GM21360 (cell line): Measurements from ENCODE around the gene RPL28.

ENCODE experiments used
- ATAC-seq: cut with Tn5 transposase; IDR thresholded peaks from one replicate; pipeline ENCODE4 v1.9.1; 2021; ENCODE audit warnings: mild to moderate bottlenecking, moderate library complexity; ENCODE audit not compliant: unreplicated experiment

RPL28 gene

DNA sequence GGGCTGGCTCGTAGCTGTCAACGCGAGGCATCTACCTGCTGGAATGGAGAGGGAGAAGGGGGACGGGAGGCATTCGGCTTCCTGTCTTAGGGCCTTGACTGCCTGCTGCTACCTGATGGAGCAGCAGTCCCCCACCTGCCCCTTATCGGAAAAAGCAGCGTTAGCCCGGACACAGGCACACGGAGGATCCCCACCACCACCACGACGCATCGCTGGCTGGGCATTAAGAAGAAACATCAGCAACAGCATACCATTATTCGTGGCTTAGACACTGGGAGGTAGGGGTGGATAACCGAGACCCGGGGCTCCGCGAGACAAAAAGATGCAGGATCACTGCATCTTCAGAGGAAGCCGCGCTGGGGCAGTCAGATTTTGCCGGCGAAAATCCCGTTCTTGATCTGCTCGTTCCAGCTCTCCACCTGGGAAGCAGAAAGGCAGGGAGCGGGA is 32.4 kb upstream of the RPL28 start:
- no peak for ATAC-seq

DNA sequence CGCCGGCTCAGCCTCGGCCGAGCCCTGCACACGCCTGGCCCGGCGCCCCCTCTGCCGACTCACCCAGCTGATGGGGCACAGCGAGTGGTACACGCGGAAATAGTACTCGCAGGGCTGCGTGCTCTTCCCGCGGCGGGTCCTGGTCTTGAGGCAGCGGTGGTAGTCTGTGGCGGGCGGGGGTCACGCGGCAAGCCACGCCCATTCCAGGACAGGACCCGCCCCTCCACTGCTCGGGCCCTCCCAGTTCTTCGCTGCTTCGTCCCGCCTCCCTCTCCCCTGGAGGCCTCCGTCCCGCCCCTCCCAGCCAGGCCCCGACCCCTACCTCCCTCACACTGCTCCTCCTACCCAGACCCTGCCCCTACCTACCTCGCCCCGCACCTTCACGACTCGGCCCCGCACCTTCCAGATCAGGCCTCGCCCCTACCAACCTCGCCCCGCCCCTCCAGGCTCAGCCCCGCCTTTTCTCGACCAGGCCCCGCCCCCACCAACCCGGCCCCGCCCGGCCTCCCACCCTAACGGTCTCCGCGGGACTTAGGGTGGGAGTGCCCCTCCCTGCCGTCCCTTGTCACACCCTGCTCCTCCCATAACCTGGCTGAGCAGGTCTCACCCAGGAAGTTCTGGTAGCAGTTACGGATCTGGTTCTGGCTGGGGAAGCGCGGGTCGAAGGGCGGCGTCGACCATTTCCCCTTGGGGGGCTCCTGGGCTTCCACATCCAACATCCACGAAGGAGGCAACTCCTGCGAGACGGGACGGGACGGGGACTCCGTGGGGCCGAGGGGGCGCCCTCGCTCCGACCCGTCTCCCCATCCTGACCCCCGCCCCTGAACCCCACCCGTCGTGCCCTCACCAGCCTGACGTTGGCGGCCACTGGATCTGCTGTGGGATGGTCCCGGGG is 31.7 kb upstream of the RPL28 start:
- no peak for ATAC-seq

DNA sequence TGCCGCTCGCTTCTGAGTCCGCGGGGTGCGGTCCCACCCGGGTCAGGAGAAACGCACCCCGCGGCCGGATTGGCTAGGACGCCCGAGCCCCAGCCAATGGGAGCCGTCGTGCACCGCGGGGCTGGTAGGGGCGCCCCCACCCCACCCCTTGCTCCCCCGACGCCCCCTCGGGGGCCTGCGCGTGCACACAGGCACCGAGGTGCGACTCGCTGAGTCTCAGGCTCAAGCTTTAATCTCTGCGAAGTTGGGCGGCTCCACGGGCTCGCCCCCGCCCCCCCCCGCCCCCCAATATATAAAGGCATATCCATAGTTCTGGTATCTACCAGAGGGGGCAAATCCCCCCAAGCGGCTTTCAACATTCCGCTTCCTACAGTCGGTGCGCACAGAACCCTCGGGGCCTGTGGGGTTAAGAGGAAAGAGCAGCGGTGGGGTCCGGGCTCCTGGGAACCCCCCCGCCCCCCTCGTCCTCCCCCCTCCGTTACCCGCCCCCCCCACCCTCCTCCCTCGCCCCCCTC is 31.0 kb upstream of the RPL28 start, which contains the start of gene COX6B2:
Gene COX6B2, minus strand, starts transcription at position 22 of the 515 bp plus-strand sequence. CDS start 198 bp downstream, outside the sequence.
- ATAC-seq = no peak

DNA sequence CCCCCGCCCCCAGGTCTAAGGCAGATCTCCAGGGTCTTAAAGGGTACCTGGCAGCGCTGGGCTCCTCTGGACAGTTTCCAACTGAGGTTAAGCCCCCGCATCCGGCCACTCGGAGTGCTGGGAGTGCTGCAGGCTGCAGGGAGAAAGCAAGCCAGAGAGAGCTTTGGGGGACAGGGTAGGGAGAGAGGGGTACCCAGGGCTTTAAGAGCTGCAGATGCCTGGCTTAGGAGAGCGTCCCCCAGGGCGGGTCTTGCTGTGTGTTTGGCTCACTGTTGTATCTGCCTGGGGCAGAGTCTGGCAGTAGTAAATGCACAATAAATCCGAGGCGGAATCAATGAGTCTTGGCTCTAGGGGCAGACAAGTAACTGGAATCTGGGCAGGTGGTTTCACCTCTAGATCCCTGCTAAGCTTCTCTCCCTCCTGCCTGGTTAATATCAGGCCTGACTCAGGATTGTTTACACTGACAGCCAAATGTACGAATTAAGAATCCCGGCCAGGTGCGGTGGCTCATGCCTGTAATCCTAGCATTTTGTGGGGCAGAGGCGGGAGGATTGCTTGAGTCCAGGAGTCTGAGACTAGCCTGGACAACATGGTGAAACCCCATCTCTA is 30.4 kb upstream of the RPL28 start:
- ATAC-seq = no peak

DNA sequence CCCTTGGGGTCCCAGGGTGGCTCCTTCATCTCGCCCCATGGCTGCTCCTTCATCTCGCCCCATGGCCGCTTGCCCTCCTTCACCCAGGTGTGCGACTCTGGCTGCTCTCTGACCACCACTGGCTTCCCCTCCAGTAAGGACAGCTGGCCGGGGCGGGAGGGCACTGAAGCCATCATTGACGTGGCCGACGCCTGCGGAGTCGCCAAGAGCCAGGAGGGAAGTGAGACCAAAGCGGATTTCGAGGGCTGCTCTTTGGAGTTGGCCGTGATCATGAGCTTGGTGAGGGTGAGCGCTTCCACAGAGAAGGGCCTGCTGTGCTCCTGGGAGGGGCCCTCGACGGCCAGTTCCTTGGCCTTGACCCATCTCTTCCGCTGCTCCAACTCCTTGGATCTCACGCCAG is 27.2 kb upstream of the RPL28 start:
- no peak for ATAC-seq

DNA sequence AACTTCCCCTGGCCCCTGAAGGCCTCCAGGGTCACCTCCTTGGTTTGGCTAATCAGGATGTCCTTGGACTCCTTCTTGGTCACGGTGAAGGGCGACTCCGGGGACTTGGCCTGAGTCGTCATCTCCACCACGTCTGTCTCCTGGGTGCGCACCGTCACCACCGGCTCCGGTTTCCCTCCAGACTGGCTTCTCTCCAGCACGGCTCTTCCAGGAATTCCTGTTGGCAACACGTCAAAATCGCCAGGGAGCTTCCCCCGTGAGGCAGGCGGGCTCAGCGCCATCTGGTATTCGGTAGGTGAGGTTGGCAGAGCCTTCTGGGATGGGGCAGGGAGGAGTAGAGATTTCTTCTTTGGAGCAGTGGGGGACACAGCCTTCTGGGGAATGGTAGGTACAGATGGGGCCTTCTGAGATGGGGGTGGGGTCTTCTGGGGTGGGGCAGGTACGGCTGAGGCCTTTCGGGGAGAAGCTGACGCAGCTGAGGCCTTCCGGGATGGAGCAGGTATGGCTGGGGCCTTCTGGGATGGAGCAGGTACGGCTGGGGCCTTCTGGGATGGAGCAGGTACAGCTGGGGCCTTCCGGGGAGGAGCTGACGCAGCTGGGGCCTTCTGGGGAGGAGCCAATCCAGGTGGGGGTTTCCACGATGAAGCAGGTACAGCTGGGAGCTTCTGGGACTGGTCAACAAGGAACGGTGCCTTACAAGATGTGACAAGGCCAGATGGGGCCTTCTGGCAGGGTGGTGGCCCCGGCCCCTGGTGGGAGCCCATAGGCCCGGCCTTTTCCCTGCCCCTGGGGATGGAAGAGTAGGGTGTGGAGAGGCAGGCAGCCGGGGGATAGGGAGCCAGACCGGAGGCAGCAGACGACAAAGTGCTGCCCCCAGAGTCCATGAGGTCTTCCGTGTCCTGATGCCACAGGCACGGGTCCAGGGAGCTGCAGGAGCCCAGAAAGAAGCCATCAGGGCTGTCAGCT is 26.5 kb upstream of the RPL28 start:
- ATAC-seq = no peak

DNA sequence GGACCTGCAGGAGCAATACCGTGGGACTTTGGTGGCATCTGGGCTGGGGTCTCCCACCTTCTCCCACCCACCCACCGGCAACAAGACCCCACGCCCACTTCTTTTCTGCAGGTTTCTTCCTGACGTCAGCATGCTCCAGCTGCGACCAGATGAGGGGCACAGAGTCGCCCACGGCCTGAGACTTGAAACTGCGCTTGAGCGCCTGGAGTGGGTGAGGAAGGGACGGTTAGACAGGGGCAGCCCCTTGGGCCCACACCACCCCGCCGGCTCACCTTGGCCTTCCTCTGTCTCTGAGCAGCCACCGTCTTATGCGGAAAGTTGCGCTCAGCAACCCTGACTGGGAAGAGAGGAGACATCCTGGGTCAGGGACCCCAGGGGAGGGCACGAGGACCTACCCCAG is 24.8 kb upstream of the RPL28 start:
- ATAC-seq = no peak

DNA sequence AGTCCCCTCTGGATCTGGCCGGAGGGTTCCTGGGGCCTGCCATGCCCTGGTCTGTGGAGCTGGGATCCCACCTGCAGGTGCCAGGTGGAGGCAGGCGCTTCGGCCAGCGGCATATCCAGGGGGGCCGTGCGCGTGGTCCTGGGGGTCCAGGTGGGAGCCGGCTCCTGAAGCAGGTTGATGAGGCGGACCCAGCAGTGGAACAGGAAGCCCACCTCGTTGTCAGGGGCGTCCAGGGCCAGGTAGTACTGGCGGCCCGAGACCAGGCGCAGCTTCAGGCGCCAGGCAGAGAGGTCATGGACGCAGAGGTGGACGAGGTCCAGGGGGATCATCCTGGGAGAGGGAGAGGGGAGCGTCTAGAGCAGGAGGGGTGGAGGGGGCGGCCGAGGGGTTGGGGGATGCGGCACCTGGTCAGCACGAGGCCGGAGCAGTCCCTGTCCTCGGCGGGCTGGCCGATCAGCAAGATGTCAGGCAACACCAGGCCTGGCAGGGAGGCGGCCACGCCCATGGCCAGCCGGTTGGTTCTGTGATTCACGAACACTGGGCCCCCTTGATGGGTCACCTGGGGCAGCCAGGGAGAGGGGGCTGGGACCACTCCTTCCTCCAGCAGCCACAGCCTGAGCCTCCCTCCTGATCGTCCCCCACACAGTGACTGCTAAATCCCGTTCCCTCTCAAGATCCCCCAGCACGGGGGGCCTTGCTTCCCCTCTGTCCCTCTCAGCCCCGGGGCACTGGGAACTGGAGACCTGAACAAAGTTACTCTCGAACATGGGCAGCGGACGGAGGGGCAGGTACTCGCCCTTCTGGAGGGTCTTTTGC is 23.4 kb upstream of the RPL28 start:
- no peak for ATAC-seq

DNA sequence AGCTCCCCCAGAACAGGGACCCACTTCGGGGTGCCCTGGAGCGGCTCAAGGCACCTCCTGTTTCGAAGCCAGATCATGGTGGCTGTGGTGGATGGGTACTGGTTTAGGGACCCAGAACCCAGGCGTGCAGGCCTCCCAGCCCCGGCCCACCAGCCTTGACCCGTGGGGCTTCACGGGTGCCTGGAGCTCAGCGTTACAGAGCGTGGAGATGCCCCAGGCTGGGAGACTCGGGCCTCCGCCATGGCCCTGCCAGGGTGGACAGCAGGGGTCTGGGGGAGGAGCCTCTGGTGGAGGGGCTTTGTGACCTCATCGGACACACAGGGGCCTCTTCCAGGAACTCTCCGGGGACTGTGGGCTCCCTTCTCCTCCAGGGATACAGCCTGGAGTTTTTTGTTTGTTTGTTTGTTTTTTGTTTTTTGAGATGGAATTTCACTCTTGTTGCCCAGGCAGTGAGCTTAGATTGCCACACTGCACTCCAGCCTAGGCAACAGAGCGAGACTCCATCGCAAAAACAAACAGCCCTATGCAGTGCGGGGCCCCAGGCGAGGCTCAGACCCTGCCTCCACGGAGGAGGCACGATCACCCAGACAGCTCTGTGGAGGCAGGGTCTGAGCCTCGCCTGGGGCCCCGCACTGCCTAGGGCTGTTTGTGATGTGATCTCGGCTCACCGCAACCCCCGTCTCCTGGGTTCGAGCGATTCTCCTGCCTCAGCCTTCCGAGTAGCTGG is 22.6 kb upstream of the RPL28 start, which contains the start of gene GARIN5B:
Gene GARIN5B, minus strand, starts transcription at position 271 of the 727 bp plus-strand sequence. Its CDS starts 194 bp downstream, at position 77.
- ATAC-seq = no peak

DNA sequence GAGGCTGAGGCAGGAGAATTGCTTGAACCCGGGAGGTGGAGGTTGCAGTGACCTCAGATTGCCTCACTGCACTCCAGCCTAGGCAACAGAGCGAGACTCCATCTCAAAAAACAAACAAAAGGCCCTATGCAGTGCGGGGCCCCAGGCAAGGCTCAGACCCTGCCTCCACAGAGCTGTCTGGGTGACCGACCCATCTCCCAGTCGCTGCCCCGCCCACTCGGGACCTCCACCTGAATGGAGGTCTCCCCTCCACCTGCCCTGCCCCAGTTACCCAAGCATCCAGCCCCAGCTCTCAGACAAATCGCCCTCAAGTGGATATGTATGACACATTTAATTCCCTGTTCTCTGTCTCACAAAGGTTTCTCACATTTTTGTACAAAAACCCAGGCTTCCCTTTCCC is 20.5 kb upstream of the RPL28 start:
- no peak for ATAC-seq

DNA sequence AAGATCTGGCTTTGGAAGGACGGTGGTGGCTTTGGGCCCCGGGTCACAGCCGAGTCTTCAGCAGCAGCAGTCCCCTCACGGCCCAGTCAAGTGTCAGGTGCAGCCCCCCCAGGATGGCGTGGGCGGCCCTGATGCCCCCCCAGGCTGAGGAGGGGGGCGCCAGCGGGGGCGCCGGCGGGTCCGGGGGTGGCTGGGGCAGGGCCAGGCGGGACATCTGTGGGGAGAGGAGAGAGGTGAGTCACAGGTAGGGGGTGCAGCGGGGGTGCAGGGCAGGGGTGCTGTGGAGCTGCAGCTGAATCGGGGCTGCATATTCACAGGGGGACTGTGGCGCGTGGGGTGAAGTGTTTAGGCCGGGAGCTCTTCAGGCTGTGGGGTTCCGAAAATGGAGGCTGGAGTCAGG is 19.8 kb upstream of the RPL28 start:
- no peak for ATAC-seq

DNA sequence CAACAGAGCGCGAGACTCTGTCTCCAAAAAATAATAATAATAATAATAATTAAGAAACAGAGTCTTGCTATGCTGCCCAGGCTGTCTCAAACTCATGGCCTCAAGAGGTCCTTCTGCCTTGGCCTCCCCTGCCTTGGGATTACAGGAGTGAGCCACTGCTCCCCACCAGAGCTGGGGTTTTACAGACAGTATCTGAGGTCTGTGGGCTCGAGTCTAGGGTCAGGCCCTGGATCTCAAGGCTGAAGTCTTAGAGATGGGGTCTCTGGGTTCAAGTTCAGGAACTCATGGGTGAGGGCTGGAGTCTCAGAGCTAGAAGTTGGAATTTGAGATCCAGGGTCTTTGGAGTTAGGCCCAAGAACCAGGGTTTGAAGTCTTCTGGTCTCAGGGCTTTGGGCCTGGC is 18.9 kb upstream of the RPL28 start:
- no peak for ATAC-seq

DNA sequence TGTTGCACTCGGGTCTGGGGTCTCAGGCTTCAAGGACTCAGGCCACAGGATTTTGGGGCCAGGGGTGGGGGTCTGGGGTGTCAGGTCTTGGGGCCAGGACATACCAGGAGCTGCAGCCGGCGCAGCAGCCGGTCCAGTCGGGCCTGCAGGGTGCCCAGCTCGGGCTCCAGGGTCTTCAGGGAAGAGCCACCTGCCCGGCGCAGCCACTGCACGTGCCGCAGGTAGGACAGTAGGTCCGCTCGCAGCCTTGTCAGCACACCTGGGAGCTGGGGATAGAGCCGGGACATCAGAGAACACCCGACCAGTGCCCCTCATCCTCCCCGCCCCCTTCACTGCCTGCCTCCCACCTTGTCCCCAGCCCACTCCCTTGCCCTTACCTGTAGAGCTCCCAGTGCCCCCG is 17.6 kb upstream of the RPL28 start:
- ATAC-seq = no peak

DNA sequence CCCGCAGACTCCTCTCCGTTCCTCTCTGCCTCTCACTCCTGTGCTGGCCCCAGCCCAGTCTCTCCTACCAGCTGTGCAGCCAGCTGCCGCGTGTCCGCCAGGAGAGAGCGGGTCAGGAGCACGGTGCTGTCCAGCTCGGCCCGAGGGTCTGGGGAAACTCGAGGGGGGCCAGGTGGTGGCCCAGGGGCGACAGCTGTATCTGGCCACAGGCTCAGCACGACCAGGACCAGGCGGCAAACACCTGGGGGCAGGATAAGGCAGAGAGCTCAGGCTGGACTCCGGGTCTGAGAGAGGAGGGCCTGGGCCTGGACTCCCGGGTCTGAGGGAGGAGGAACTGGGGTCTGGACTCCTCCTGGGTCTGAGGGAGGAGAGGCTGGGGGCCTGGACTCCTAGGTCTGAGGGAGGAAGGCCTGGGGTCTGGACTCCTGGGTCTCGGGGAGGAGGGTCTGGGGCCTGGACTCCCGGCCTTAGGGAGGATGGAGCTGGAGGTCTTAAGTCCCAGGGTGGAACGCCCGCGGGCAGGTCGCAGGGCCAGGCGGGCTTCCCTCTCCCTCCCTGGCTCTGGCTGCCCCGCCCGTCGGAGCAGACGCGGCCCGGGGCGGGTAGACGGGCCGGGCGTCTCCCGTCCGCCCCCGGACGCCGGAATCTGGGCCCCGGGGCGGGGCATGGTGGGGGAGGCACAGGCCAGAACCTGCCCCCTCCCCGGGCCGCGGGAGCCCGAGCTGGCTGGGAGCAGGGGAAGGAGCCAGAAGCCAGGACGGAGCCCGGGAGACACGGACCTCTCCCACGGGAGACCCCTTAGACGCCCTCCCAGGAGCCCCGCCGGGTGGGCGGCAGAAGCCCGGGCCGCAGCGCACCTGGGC is 16.8 kb upstream of the RPL28 start:
- no peak for ATAC-seq

DNA sequence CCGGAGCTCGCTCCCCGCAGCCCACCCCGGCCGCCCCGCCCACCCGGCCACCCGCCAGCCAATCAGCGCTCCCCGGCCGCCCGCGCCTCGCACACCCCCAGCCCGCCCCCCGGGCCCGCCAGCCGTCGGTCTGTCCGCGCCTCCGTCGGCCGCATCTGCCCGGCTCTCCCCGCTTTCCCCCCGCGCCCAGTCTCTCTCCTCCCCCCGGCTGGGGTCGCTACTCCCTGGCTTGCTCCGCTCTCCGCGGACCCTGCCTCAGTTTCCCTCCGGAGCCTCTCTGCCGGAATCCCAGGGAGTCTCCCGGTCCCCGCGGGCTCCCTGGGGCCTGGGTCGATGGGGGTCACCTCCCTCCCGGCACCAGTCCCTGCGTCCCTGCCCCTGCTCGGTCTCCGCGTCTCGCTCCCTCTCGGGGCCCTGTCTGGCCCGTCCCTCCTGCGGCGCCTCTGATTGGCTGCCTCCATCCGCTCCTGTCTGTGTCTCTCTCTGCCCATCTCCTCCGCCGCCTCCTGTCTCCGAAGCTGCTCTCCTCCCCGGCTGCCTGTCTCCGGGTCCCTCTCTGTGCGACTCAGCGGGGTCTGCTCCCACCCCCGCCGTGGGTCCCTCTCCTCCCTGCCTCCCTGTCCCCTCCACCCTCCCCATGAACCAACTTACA is 16.0 kb upstream of the RPL28 start:
- ATAC-seq = no peak

DNA sequence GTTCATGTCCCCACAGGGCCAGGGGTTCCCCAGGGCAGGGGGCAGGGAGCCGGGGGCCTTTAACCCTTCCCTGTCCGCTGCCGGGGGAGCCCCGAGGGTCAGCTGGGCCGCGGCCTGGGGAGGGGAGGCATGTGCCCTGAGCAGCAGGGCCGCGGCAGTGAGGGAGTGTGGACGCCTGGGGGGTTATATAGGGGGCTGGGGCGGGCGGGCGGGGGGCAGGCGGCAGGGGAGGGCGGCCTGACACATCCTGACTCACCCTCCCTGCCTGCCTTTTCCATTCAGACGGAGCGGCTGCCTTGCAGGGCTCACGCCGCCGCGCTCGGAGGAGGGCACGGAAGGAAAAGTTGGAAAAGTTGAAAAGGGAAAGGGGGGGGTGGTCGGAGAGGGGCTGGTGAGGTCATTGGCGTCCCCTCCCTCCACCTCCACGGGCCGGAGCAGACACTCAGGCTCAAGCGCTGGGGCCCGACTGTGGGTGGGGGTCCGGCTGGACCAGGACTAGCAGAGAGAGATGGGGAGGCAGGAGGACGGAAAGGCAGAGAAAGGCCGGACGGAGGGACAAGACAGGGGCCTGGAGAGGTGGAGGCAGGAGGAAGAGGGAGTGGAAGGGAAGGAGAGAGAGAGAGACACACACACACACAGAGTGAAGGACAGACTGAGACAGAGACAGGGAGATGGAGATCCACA is 15.3 kb upstream of the RPL28 start, which contains the start of gene IL11:
Gene IL11, minus strand, starts transcription at position 159 of the 684 bp plus-strand sequence. Its CDS starts 153 bp downstream, at position 6.
- no peak for ATAC-seq
